NCI-H187 (cell line): ENCODE data around the gene NNAT.

Experiments used
- DNase-seq, 2 experiments: peaks; one replicate each; lab custom pipeline; 2025; lab: John Stamatoyannopoulos, UW

The NNAT gene

DNA sequence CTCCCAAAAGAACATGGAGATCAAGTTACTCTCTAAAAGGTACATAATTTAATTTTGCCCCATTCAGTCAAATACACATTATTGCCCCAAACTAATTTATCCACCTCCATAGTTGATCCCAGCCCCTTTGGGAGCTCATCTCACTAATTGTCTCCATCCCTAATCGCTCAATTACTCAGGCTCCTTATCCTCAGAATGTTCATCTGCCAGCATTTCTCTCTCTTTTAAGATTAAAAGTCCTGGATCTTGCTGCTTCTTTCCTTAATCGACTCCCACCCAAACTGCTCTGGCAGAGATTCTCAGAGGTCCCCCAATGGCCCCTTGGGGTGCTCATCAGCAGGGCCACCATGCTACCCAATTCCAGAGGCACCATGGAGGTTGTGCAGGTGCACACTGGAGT is 18.4 kb upstream of the NNAT start:
- DNase-seq = no peak

DNA sequence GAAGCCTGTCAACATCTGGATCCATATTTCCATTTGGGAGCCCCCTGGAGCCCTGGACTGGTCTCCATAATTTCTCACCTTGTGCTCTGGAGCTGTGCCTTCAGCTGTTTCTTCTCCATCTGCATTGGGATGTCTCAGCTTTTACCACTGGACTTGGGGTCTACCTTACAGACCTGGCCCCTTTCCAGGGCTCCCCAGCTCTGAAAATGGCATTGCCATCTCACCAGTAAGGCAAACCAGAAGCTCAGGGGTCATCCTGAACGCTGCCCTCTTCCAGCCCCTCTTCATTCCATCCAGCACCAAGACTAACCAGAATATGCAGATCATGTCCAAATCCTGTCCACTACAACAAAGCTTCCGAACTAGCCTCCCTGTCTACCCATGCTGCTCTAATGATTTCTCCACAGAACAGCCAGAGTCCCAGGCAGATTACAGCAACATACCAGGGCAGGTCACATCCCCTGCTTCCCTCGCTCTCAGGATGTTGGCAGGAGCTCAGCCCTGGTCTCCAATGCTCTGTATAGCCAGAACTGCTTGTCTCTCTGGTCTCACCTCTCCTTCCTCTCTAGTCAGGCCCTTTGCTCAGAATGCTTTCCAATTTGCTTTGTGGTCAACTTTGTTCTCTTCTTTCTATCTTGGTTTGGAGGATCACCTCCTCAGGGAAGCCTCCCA is 17.7 kb upstream of the NNAT start:
- no peak for DNase-seq

DNA sequence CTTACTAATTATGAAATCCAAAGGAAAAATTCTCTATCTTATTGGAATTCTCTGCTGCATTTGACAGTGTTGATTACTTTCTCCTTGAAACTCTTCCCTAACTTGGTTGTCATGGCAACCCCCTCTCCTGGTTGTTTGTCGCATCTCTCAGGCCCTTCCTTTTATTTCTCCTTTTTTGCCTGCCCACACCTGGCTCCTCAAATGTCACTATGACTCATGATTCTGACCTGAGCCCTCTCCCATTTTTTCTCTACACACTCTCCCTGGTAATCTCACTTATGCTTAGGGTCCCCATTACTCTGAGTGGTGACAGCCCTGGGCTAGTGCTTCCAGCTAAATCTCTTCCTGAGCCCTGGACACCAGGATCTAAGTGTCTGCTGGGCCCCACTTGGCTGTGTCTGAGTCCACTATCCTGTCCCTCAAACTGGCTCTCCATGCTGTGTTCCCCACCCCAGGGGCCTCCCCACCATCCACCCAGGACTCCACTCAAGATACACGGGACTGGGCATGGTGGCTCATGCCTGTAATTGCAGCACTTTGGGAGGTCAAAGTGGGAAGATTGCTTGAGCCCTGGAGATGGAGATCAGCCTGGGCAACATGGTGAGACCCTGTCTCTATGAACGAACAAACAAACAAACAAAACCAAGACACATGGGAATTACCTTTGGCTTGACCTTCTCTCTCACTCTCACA is 16.5 kb upstream of the NNAT start:
- DNase-seq = no peak

DNA sequence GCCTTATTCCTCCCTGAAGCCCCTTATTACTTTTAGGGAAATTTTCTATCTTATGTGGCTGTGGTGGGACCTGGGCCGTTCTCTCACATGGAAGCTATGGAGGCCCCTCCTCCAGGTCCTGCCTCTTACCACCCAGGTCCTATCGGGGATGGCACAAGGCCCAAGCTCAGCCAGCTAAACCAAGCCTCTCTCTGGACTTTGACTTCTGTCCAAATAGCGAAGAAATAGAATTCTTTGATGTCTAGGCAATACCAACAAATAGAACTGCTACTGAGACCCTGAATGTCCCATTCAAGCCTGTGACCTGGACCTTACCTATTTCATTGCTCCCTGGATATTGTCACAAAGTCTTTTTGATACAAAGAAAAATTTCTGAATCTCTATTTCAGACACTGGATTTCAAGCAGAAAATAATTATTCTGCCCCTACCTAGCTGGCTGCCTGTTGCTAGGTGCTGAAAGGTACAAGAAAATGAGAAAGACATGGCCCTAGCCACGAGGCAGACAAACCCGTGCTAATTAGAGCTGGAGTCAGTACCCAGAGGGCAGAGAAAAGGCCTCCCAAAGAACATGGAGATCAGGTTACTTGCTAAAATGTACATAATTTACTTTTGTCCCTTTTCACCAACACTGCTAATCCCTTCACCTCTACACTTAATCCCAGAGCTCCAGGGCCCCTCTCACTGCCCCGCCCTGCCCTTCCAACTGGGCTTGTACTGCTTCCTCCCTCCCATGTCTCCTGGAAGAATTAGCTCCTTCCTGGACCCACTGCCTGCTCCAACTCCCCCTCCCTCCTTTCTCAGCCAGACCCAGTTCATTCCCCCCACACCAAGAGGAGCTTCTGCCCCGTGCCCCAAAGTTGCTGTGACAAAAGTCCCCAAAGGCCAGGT is 15.5 kb upstream of the NNAT start:
- no peak for DNase-seq

DNA sequence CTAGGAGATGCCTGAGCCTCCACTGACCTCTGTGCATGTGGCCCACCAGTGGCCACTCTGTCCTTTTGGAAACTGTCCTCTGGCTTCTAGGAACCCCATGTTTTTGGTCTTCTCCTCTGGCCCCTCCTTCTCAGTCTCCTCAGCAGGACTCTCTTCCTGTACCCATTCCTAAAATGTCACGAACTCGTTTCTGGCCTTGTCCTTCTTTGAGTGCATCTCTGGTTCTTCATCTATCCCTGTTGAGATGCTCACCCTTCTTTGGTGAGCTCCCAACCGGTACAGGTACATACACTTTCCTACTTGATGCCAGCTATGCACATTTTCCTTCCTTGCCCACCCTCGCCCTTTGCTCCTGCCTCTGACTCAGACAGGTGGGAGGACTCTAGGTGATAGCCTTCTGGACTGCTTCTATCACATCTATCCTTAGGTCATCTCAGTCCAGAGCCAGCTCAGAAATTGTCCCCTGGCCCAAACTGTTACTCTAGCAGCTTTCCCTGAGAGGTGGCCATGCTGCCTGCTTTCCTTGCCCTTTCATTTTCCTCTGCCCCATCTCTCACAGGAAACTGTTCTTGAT is 14.8 kb upstream of the NNAT start:
- DNase-seq = no peak

DNA sequence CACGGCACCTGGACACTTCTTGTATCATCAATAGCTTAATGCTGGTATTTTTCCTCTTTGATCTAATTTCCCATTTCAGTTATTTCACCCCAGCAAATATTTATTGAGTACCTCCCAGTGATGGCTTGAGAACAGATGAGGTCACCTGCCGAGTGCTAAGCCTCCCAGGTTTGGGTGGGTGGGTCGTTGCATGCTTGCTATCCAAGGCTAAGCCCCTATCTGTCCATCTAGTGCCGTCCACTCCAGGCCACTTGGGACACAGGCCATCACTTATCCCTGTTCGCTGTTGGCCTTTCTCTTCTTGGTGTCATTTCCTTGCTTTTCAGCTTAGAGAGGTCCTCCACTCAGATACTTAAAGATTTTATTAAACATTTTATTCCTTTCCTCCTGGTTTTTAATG is 10.8 kb upstream of the NNAT start:
- DNase-seq = no peak

DNA sequence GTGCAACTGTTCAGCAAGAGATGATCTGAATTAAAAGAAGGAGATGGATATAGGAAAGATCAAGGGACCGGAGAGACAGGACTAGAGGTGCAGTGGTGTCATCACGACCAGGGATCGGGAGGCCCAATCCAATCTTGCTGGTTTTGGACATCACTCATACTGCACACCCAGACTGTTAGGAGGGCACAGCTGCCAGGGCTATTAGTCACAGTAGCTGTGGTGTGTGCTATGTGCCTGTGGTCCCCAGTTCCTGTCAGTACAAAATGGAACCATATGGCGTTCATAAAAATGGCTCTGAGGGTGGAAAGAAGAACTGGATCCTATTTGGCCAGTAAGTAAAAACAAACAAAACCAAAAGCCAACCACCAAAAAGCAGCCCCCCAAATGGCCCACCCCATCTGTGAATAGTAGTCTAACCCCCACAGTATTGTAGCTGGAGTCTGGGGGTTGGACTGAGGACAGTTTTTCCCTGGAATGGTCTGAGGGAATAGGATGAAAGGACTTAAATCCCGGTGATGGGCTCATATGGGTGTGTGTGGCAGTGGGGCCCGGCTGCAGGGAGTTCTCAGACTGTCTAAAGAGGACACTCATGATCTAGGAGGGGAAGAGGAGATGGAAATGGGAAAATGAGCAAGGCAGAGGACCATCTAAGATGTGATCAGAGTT is 9.3 kb upstream of the NNAT start:
- no peak for DNase-seq

DNA sequence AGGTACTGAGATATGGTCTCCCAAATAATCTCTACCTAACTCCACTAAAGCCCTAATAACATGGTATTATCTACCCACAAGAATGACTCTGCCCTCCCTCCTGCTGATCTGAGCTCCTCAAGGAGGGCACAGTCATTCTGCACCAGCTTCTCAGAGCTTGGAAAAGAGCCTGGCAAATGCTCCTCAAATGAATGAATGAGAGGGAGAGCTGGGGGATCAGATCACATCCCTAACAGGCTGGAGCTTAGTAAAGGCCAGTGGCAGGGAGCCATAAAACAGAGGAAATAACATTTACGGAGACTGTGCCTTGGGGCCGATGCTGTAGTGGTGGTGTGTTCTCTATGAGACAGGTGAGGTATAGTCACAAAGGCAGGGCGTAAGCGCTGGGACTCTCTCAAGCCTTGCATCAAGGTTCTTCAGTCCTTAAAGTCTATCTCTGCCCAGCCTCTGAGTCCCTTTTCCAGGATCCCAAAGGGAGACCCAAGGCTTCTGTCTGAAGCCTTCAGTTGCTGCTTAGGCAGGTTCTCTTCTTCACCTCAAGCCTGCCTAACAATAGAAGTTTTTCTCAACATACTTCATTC is 7.2 kb upstream of the NNAT start:
- DNase-seq = no peak

DNA sequence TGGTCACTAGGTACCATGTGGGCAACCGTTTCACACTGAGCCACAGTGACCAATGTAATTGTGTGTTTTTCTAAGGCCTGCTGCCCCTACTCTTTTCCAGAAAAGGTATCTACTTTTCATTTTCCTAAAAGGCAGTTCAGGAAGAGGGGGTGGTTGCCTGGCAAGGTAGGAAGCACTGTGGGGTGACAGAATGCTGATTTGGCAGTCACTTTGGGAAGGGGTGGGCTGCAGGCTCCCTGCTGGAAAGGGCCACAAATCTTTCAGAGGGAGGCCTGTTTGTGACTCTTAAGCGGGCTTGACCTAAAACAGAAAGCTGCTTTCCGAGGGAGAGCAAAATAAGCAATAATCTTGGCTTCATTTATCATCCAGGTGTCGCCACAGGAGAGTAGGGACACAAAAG is 5.2 kb upstream of the NNAT start:
- DNase-seq = no peak

DNA sequence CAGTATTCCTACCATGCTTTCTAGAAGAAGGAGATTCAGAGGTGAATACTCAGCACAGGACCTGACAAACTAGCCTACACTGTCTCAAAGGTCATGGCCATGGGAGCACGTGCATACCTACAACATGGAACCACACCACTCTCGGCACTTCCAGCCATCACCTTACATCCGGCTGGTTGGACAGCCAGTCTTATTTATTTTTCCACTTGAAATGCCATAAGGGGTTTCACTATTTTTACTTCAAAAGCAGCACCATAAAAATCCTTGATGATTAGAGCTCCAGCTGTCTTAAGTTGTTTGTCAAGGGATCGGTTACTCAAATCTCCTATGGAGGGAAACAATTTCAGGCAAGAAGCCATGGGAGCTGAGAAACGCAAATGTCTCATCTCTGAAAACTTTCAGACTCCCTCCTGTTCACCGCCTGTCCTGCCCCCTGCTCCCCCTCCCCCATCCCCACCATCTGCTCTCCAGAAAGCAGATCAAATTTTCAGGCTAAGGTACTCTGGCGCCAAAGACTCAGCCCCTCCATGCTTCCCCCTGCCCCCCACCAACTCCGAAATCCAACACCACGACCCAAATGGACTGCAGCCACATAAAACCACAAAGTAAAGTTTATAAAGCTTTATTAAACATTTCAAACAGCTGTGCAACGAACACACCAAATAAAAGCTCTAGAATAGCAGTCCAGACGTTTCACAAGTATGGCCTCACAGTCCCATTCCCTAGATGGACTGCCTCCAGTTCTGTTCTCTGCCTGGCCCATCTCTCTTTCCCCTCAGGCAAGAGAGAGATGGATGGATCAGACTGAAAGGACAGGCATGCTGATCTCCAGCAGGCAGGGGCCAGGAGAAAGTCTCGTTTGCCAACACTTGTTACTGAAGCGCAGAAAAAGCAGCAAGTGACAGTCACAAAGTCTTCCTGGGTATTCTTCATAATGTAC is 4.0 kb upstream of the NNAT start:
- no peak for DNase-seq

DNA sequence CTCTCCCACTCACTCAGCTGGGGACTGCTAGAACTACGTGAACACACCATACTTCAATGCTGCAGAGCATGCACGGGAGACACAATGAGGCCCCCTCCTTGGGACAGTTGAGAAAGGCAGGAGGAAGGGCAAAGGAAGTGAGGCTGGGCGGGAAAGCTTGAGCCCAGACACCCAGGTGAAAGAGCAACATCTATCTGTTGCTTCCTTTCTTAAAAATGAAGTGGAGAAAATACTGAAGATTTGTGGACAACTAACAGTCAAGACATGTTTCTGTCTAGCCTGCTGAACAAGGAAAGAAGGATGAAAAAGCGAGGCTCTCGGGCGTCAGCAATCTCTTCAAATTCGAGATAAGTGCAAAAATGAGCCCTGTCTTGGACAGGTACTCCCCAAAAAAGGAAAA is 3.0 kb upstream of the NNAT start:
- DNase-seq = no peak

DNA sequence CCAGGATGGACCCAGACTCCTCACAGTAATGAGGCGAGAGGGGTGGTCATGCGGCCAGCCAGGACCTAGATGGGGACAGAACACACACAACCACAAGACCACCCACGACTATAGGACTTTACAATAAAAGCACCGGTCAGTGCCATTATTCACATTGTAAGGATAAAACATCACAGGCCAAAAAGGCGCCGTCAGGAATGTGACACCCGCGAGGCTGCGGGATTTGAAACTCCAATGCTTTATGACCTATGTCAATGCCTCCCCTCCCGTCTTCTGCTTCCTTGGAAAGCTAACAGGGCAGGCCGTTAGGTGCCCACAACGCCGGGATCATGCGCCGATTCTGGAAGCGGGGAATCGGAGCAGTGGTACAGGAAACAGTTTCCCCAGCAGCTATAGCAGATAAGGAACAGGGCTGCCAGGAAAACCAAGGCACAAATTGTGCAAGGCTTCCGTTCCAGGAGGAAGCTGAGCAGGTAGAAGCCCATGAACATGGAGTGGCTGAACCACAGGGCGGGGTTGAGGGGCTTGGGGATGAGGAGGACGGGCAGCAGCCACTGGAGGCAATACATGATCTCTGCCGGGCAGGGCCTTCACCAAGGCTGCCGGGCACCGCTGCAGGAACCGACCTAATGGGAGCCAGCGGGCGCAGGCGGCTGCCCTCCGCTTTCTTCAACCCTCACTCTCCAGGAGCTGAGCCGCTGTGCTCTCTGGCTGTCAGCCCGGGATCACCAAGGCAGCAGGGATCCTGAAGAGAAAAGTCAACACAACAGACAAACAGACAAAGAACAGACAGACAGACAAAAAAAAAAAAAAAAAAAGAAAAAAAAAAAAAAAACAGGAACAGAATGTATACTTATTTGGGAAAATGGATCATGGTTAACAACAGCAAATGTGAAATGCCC is 2.2 kb upstream of the NNAT start:
- no peak for DNase-seq

DNA sequence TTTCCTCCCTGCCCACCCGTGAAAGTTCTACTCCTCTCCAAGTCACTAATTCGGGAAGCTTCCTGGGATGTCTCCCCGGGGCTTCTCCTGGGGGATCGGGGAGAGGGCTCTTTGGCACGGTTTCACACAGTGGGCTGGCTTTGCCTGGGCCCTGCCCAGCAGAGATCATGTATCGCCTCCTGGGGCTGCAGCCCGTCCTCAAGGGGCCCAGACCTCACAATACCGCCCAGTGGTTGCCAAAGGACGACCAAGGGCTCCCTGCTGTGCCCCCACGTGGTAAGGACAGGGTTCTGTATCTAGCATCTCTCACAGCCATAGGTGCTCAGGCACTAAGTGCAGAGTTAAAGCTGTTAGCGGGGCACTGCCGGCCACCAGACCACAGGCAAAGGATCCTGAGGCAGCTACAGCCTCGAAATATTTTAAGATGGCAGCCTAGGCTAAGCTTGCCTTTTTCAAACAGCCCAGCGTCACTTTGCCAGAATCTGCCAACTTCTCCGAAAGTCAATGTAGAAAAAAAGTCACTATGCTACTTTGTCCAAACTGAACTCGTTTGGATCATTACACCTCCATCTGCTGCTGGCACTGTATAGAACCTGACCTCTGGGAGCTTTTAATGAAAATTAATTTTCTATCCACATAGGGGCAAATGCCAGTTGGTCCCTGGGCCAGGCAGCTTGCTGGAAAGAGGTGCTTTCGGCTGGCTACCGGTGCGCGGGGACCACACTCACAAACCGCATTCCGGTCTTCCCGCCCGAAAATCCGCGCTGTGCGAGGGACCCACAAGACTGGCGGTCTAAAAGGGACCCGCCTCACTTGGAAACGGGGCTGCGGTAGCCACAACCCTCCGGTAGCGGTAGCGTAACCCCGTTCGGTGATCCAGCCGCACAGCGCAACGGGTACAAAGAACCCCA is 1.3 kb upstream of the NNAT start:
- no peak for DNase-seq

DNA sequence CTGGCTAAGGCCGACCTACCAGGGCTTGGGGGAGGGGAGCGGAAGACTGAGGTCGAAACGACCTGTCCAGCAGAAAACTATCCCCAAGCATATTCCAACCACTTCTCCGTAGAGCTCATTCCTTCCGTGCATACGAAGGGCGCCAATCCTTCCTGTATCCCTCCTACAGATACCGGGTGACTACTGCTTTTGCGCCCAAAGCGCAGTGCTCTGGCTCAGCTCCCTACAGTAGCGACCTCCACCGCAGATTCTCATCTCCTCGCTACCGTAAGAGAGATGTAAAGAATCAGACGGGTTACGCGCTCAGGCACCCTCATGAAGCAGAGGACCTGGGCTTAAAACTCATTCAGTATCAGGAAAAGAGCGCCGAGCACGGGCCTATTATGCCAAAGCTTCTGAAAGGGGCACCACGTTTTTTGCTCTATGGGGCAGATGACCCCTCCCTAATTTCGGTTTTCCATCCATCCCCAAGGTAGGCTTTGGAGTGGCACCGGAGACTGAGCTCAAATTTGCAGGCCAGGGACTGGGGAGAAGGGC is 563 bp upstream of the NNAT start:
- DNase-seq = no peak

DNA sequence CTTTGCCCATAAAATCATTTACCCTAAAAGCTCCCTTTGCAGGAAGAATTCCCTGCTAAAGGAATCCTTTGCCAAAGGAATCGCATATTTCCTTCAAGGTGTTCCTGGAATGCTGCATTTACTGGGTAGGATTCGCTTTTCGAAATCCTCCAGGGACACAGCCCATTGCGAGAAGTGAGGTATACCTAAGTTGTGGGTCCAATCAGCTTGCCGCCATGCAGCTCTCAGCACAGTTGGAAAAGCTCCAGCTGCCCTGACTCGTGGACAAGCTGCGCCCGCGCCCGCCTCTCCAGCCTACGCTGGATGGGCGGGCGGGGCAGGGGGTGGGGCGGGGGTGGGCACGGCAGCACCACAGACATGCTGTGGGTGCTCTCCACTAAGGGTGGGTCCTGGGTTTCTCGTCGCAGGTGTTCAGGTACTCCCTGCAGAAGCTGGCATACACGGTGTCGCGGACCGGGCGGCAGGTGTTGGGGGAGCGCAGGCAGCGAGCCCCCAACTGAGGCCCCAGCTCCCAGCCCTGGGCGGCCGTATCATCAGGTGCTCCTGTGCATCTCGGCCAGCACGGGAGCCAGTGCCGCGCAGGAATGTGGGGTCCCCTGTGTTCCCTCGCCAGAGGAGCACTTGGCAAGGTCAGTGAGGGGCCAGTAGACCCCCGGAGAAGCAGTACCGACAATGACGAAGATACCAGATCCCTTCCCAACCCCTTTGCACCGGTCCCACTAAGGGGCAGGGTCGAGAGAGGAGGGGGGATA is 1.4 kb downstream of the NNAT start:
- peak; percentile 62 to 84 for DNase-seq

DNA sequence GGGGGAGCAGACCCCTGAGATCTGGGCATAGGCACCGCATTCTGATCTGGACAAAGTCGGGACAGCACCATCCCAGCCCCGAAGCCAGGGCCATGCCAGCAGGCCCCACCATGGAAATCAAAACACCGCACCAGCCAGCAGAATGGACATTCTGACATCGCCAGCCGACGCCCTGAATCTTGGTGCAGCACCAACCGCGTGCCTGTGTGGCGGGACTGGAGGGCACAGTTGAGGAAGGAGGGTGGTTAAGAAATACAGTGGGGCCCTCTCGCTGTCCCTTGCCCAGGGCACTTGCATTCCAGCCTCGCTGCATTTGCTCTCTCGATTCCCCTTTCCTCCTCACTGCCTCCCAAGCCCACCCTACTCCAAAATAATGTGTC is 2.0 kb downstream of the NNAT start:
- no peak for DNase-seq

DNA sequence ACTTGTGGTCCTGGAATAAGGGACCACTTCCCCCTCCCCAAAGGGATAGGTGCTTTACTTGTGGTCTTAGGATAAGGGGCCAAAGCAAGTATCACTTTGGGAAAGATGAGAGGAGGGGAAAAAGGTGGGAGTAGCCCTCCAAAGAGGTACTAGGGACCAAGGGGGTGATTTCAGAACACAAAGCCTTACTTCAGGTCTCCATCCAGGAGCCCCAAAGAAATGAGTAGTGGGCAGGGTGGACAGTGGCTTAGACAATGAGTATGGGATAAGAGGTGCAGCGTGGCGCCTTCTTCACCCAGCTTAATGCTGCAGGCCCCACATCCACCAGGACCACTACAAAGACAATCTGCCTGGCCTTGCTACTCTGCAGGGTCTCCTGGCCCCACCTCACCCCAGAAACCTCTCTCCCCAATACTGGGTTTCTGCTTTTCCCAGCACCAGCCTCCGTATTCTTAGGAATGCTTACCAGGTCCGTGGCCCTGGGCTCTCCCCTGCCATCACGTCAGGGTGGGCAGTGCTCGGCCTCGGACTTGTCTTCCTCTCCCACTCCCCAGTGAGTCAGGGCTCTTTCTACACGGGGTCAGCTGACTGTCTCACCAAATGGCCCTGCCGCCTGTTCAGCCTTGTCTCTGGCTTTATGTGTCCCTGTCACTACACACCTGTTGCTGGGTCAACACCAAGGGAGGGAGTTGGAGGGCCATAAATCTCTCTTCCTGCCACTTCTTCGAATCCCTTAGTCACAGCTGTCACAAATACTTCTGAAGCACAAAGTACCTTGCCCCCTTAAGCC is 3.1 kb downstream of the NNAT start:
- peak; percentile 79 to 91 for DNase-seq
